Measurements from ENCODE around the gene IFIT1.
"Not testable (repeated sequence)": the region's sequence is repeated elsewhere in the genome, so short reads cannot be mapped to it uniquely, and the experiment has no call there.

The IFIT1 gene

GRCh38 chr10:89444819-89445218 lies 52.4 kb downstream of the IFIT1 start:
- DNase-seq, result not testable (repeated sequence)

- DNase-seq, result no peak
These were observed 58.5 kb downstream of the IFIT1 start for GRCh38 chr10:89450901-89451300.

- no peak for DNase-seq
These were observed 59.8 kb downstream of the IFIT1 start for GRCh38 chr10:89452193-89452592.

GRCh38 chr10:89454561-89455347 lies 62.3 kb downstream of the IFIT1 start:
- no peak for DNase-seq
